Uterus (tissue), 2 donors: ENCODE results near the gene PRRT1.

Source experiments
- CTCF ChIP-seq, 4 experiments: fragments of 200-600 bp in 2 of 4; fragments of 450-650 bp in 2 of 4; sonication (generic) in 2 of 4; IDR thresholded peaks; one replicate each; pipeline ENCODE4 v1.5.1; 2016 to 2019; ENCODE audit warnings: antibody characterized with exemption in 4 of 4, mild to moderate bottlenecking in 2 of 4, moderate library complexity in 1 of 4
- POLR2A ChIP-seq, 2 donors: fragments of 450-650 bp; IDR thresholded peaks; one replicate each; pipeline ENCODE4 v1.6.1; 2016; ENCODE audit warnings: antibody characterized with exemption in 2 of 2, mild to moderate bottlenecking in 1 of 2, moderate library complexity in 1 of 2

- TF ChIP-seq CTCF (IDR thresholded peaks at IDR 0.05), result no peak
- no peak for TF ChIP-seq POLR2A (IDR thresholded peaks at IDR 0.05)
Measured at GRCh38 chr6:32133786-32134185, 18.0 kb downstream of the PRRT1 start.
